IMR-90 (cell line): ENCODE measurements around the gene IFNA13. TPM values are rescaled to one million over a fixed set of nuclear protein-coding genes. Genes with fewer than 3 reads are reported as not detected.

Source experiments
- ATAC-seq: fragments of 200-7000 bp; cut with Tn5 transposase; 2 replicates; pipeline ENCODE4 v1.9.1; 2020; ENCODE audit warnings: low read depth, mild to moderate bottlenecking, moderate library complexity
- BruUV-seq: library from RNA; stranded (reverse); fragments of 400-500 nt; replicated peaks from 2 replicates; lab custom pipeline; 2021; lab: Mats Ljungman, UMichigan
- CTCF ChIA-PET: fragments of 300-600 bp; formaldehyde crosslinking; extraction: SDS; loops from one replicate; lab custom pipeline; 2021; ENCODE audit warnings: antibody characterized with exemption; lab: Yijun Ruan, JAX
- POLR2A ChIA-PET: fragments of 300-600 bp; sonication (Branson Sonifier 250); formaldehyde crosslinking; loops from one replicate; lab custom pipeline; 2022; ENCODE audit warnings: antibody characterized with exemption; ENCODE audit not compliant: unreplicated experiment; lab: Charles Lee
- DNase-seq: peaks from one replicate; pipeline ENCODE4 v3.0.0; 2013
- H2AFZ ChIP-seq: replicated peaks from 2 replicates; pipeline ENCODE3; 2013; ENCODE audit warnings: low read length, mild to moderate bottlenecking; ENCODE audit not compliant: poor library complexity
- H2AK5ac ChIP-seq: 2 replicates; pipeline ENCODE4 v1.6.1; 2013; ENCODE audit warnings: low read depth, low read length, inconsistent platforms
- H2AK9ac ChIP-seq: replicated peaks from 2 replicates; pipeline ENCODE3; 2013; ENCODE audit warnings: mild to moderate bottlenecking, low read depth, low read length, moderate library complexity; ENCODE audit not compliant: poor library complexity
- H2BK120ac ChIP-seq: 2 replicates; pipeline ENCODE4 v1.6.1; 2013; ENCODE audit warnings: low read depth, low read length, inconsistent platforms
- H2BK15ac ChIP-seq: 3 replicates; pipeline ENCODE4 v1.6.1; 2013; ENCODE audit warnings: low read depth, low read length, inconsistent platforms
- H2BK20ac ChIP-seq: 2 replicates; pipeline ENCODE4 v1.6.1; 2013; ENCODE audit warnings: low read depth, mild to moderate bottlenecking, inconsistent platforms, low read length, moderate library complexity
- H2BK5ac ChIP-seq: 2 replicates; pipeline ENCODE4 v1.6.1; 2013; ENCODE audit warnings: mild to moderate bottlenecking, low read depth, low read length, inconsistent platforms; ENCODE audit not compliant: poor library complexity, severe bottlenecking
- H3K14ac ChIP-seq: replicated peaks from 2 replicates; pipeline ENCODE4 v1.6.1; 2013; ENCODE audit warnings: low read depth, low read length, inconsistent platforms
- H3K18ac ChIP-seq: 2 replicates; pipeline ENCODE4 v1.6.1; 2013; ENCODE audit warnings: low read depth, low read length, control low read depth
- H3K23ac ChIP-seq: 2 replicates; pipeline ENCODE4 v1.6.1; 2013; ENCODE audit warnings: low read depth, low read length, inconsistent platforms
- H3K27ac ChIP-seq: 2 replicates; pipeline ENCODE4 v1.5.1; 2013; ENCODE audit warnings: mild to moderate bottlenecking, control low read depth, low read length; ENCODE audit not compliant: insufficient read depth
- H3K27me3 ChIP-seq: 2 replicates; pipeline ENCODE4 v1.6.1; 2013; ENCODE audit warnings: low read length; ENCODE audit not compliant: control insufficient read depth, insufficient read depth
- H3K36me3 ChIP-seq: 2 replicates; pipeline ENCODE4 v1.6.1; 2013; ENCODE audit warnings: low read length, mixed read lengths; ENCODE audit not compliant: control insufficient read depth, insufficient read depth
- H3K4ac ChIP-seq: 2 replicates; pipeline ENCODE4 v1.6.1; 2013; ENCODE audit warnings: low read depth, low read length, inconsistent platforms
- H3K4me1 ChIP-seq: 2 replicates; pipeline ENCODE4 v1.6.1; 2013; ENCODE audit warnings: low read length, mixed read lengths; ENCODE audit not compliant: control insufficient read depth, insufficient read depth
- H3K4me2 ChIP-seq: 2 replicates; pipeline ENCODE4 v1.6.1; 2013; ENCODE audit warnings: low read depth, mild to moderate bottlenecking, control low read depth, low read length, moderate library complexity
- H3K4me3 ChIP-seq: 2 replicates; pipeline ENCODE4 v1.5.1; 2013; ENCODE audit warnings: low read depth, mild to moderate bottlenecking, control low read depth, low read length, moderate library complexity; ENCODE audit not compliant: insufficient read depth
- H3K56ac ChIP-seq: 2 replicates; pipeline ENCODE4 v1.6.1; 2013; ENCODE audit warnings: low read length, inconsistent platforms; ENCODE audit not compliant: insufficient read depth; ENCODE audit errors: extremely low read depth
- H3K79me1 ChIP-seq, 2 experiments: 2 replicates each; pipeline ENCODE4 v1.6.1; 2013; ENCODE audit warnings: low read length in 2 of 2, inconsistent platforms in 1 of 2, low read depth in 1 of 2
- H3K9ac ChIP-seq: 2 replicates; pipeline ENCODE4 v1.6.1; 2013; ENCODE audit warnings: low read depth, low read length, control low read depth
- H3K9me1 ChIP-seq: 2 replicates; pipeline ENCODE4 v1.6.1; 2013; ENCODE audit warnings: low read length, inconsistent platforms; ENCODE audit not compliant: insufficient read depth
- H3K9me3 ChIP-seq: 2 replicates; pipeline ENCODE4 v1.6.1; 2013; ENCODE audit warnings: low read length; ENCODE audit not compliant: control insufficient read depth, insufficient read depth
- H4K20me1 ChIP-seq: 2 replicates; pipeline ENCODE4 v1.6.1; 2013; ENCODE audit warnings: low read length, inconsistent platforms; ENCODE audit not compliant: insufficient read depth
- H4K5ac ChIP-seq: 2 replicates; pipeline ENCODE4 v1.6.1; 2013; ENCODE audit warnings: mild to moderate bottlenecking, low read depth, low read length, control low read depth
- H4K8ac ChIP-seq, 2 experiments: 2 replicates each; pipeline ENCODE4 v1.6.1; 2013; ENCODE audit warnings: low read depth in 2 of 2, low read length in 2 of 2, control low read depth in 1 of 2, inconsistent platforms in 1 of 2
- H4K91ac ChIP-seq: 2 replicates; pipeline ENCODE4 v1.6.1; 2013; ENCODE audit warnings: low read depth, low read length, inconsistent platforms; ENCODE audit not compliant: insufficient read depth
- FOS ChIP-seq: fragments of 150-350 bp; IDR thresholded peaks from 2 replicates; pipeline ENCODE4 v1.6.1; 2016; ENCODE audit warnings: low read depth, low read length
- WGBS, 2 experiments: methylation state at CpG; one replicate each; pipeline versions ENCODE4 v1.1.5 to v1.1.7; 2013; ENCODE audit warnings: missing lambda C conversion rate in 2 of 2; ENCODE audit not compliant: insufficient read length in 1 of 2; ENCODE audit errors: extremely low coverage in 2 of 2; 5-methylcytosine and 5-hydroxymethylcytosine counted together
- dilution Hi-C: fragments of 300-500 bp; cut with HindIII; formaldehyde crosslinking; loops from one replicate; pipeline ENCODE4 v1.14.3; 2018; ENCODE audit warnings: low sequenced_read_pairs; ENCODE audit not compliant: unreplicated experiment
- in situ Hi-C: fragments of 300-500 bp; cut with MboI; formaldehyde crosslinking; loops from 3 replicates; pipeline ENCODE4 v1.14.3; 2019; ENCODE audit warnings: low sequenced_read_pairs, inconsistent platforms, mixed read lengths
- intact Hi-C: fragments of 100-400 bp; cut with micrococcal nuclease; formaldehyde crosslinking; loops from 2 replicates; pipeline ENCODE4 v1.10.0; 2022
- polyA plus RNA-seq, 3 experiments: library from polyadenylated mRNA; depleted of rRNA; stranded (reverse); fragments of >200 nt; gene quantifications; 2 replicates each; pipeline ENCODE4 v1.2.3, GENCODE V29; 2012; ENCODE audit warnings: low replicate concordance in 1 of 3
- total RNA-seq: library from RNA; depleted of rRNA; stranded (reverse); fragments of >200 nt; gene quantifications from 2 replicates; pipeline ENCODE4 v1.2.3, GENCODE V29; 2012

IFNA13 gene
- total and polyA plus RNA-seq, 2 of the 4 experiments (the other 2 are of a cell fraction): not detected

DNA sequence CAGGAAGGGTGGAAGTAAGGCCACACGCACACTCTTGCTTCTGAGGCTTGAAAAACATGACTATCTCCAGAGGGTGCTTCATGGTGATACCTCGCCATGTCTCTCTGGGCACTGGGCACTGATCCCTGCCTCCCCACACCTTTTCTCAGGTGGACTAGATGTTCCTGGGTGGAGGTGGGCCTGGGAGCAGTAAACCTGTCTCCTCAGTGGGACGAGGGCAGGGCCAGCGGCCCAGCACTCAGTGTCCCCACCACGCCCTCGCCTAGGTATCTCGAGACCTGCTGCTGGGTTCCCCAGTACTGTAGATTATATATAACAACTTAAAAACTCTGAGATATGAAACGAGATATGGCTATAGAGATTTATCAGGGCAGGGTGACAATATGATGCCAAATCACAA is 5.6 kb downstream of the IFNA13 start:
- Histone ChIP-seq H3K27ac (no peak overlapping the region), H2BK20ac (no peak overlapping the region), H2AK9ac (no peak overlapping the region), H3K4me2 (no peak overlapping the region), H3K9me3 (no peaks in the 10 kb centered on the region), H3K9ac (no peak overlapping the region), H3K79me1 (no peaks in the 10 kb centered on the region), H4K20me1 (no peaks in the 10 kb centered on the region), H3K9me1 (no peaks in the 10 kb centered on the region), H4K8ac (no peak overlapping the region), H3K4me3 (no peak overlapping the region), H4K91ac (no peak overlapping the region), H3K23ac (no peak overlapping the region), H4K5ac (no peak overlapping the region), H2AK5ac (no peak overlapping the region), H2BK120ac (no peak overlapping the region), H2BK15ac (no peak overlapping the region), H3K27me3 (peaks cover 12% of the 10 kb centered on the region), H3K18ac (no peak overlapping the region), H3K4me1 (no peaks in the 10 kb centered on the region), H2AFZ (no peak overlapping the region), H3K14ac (no peak overlapping the region), H2BK5ac (no peak overlapping the region), H3K4ac (no peak overlapping the region), H3K36me3 (no peaks in the 10 kb centered on the region), H3K56ac (no peak overlapping the region)
- ChIA-PET CTCF (no interaction called here), POLR2A (no interaction called here)
- DNase-seq: no peak
- WGBS, 2 experiments: no CpG with 5 or more reads among the region's 8 CpGs
- intact Hi-C loops: no loop called here
- BruUV-seq: no TSS peak
- dilution Hi-C loops: no loop called here
- no peak for ATAC-seq
- no peak for TF ChIP-seq FOS
- in situ Hi-C loops: no loop called here
